Urothelium cell line (cell line): ENCODE measurements around the gene GULP1.

Source experiments
- DNase-seq: peaks from one replicate; pipeline ENCODE4 v3.0.0; 2011; ENCODE audit warnings: low spot score, mixed read lengths
- FAIRE-seq: peaks from 2 replicates; lab custom pipeline; 2011; peaks lifted over from hg19 to GRCh38; lab: Jason Lieb, UNC

The GULP1 gene

DNA sequence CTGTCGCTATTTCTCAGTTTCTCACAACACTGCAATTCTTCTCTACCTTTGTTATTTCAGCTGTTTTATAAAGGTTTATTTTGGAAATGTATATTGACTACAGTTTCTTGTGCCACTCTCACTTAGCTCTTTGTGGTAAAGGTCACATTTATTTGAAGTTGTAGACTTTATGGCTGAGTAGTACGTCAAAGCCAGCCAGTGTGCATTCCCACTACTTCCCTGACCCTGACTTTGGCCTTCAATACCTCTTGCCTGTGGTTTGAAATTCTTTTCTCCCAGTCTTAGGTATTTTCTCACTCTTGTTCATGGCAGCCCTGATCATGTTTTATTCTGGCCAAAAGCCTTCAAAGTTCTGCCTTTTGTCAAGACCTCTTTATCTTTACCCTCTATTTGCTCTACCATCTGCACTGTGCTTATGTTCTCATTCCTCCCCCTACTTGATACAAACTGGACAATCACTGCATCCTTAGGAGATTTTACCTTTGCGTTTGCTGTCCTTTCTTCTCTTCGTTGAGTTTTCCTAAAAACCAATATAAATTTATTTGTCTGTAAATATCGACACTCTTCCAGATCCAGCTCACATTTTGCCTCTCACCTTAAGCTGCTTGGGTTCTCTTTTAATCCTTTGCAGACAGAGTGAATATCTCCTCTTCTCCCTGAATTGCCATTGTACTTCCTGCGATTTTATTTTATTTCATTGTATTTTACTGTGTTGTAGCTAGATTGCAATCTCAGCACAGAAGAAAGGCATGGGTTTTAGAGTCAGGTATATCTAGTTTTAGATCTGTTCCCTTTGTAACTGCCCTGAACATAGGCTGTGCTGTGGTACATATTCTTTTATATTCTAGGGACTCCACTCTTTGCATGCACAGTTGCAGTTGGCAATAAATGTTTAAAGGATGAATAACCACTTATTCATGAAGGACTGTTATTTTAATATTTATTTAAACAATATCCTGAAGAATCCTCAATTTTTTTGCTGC, 31.2 kb downstream of the GULP1 start:
- no peak for DNase-seq
- no peak for FAIRE-seq

DNA sequence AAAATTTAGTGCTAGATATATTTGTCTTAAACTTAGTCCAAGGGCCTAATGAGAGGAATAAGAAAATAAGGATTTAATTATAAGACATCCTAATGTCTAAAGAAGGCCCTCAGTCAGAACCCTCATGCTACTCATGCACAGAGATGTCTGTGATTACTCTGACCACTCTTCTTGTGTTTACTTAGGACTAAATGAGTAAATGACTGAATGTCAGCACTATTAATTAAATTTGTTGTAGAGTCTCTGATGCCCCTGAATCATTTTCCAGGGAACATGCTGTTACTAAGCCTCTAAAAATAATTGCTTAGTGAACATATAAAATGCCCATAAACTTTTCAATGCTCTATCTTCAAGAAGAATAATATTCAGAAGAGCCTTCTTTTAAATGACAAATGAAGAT, 32.4 kb downstream of the GULP1 start:
- no peak for FAIRE-seq

DNA sequence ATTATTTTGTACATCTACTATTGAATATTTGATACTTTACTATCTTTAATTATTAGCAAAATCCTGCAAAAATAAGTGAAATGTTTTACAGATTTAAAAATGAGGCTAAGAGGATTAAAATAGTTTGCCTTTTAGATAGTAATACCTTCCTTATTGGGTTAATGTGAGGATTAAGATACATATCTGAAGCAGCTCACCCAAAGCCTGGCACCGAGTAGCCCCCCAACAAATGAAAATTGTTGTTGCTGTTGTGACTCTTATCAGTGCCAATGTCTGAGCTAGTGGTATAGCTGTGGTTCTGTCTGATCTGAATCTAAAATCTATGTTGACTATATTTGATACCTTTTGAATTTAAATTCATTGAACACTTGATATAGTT, 34.6 kb downstream of the GULP1 start:
- DNase-seq (no peak), FAIRE-seq (no peak)

More for the DNA sequence above, 32.4 kb downstream of the GULP1 start:
- no peak for DNase-seq

DNA sequence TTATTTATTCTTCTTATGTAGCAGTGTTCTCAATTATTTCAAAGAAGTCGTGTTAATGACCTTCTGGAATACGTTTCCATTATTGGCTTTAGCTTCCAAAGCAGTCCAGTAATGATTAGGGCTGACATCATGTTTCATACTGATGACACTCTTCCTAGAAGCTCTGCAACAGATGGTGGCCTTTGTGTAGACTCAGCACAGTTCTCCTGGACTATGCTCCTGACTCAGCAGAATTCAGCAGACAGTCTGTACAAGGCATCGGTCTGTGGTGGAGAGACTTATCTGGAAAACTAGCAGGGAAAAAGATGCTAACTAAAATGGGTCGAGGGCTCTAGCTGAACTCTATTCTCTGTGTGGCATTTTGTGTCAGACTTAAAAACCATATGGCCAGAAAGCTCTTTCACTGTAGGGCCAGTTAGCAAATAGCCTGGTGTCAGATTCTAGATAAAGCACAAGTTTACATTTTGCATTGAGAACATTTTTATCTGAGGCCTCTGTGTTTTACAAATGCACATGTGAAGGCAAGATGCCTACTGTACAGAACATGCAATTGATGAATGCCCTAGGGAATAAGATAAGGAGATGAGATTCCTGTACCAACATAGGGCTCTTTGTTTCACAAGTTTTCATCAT, 35.1 kb downstream of the GULP1 start:
- FAIRE-seq (no peak), DNase-seq (no peak)

DNA sequence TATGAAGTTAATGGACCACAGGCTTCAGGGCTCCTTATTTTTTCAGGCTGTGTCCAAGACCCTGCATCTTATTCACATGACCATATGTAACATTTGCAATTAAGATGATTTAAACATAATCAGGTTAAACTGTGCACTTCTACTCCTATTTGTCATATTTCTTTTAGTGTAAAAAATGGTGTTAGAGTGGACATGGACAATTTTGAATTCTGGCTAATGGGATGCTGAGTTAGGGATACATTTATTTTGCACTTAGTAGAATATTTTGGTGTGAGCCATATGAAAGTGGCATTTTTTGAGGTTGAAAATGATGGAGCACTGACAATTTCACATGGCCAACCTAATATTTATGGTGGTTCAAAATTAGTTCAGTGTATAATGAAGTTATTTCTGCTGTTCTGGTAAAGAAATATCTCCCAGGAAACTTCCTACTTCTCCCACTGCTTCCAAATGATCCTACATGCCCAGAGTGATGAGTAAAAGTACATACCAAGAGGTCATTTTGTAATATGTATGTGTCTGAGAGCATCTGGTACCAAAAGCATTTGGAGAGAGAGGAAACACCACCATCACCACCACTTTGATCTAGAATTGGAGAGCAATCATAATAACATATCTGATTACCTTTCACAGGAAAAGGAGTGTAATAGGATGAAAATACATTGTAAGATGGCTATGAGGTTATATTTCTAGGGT, 36.0 kb downstream of the GULP1 start:
- DNase-seq (no peak), FAIRE-seq (no peak)

DNA sequence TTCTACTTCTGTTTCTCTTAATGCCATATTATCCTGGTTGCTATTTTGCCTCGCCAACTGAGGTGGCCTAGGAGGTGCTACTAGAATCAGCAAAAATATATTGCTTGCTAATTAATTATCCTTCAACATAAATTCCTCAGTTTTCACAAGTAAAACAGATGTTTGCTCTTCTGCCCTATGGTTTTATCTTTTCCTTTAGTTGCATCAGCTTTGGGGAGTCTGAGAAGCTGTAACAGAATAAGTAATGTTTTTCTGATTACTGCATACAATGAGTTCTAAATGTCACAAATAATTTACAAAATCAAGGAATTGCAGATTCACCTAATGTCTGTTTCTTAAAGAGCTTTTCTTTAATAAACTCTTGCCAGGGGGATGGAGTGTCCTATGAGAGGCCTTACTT, 36.7 kb downstream of the GULP1 start:
- no peak for DNase-seq
- FAIRE-seq = no peak

DNA sequence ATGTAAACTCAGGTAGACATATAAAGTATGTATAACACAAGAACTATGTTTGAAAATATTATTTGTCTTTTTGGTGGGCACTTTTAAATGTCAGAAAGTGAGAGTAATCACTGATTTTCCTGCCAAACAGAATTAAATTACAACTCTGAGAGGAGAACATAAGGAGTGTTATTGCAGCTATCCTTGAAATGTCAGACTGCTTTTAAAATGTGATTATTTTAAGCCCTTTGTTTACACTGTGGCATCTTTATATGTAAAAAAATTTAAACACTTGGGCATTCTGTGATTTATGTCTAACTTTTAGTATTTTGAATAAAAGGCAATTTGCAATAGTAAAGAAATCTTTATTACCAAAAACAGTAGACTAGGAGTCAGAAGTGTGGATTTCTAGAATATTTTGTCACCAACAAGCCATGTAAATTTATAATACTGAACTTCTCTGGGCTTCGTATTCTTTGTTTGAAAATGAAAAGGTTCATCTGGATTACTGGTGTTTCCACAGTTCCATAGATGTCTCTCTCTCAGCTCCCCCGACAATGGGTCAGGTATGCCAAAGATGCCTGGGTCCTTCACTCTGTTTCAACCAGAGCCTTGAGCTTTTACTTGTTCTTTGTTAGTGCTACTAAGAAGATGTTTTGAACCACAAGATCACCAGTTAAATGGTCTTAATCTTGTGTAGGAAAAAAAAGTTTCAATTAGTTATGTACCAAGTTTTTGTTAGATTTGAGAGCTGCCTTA, 38.8 kb downstream of the GULP1 start:
- DNase-seq (no peak), FAIRE-seq (no peak)

DNA sequence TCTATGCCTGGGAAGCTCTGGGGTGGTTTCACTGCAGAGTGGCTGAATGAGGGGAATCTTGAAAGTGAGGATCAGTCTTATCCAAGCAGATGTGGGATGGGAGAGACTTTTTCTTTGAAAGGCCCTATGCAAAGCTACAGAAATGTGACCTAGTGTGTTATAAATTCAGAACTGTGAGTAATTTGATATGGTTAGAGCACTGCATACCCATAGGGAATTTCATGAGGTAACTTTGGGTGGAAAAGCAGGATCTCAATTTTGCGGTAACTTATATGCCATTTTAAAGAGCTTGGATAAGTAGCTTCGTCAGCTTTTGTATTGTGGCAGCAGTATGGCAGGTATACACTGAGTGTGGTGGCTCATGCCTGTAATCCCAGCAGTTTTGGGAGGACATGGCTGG, 40.9 kb downstream of the GULP1 start:
- no peak for FAIRE-seq
- DNase-seq = no peak

DNA sequence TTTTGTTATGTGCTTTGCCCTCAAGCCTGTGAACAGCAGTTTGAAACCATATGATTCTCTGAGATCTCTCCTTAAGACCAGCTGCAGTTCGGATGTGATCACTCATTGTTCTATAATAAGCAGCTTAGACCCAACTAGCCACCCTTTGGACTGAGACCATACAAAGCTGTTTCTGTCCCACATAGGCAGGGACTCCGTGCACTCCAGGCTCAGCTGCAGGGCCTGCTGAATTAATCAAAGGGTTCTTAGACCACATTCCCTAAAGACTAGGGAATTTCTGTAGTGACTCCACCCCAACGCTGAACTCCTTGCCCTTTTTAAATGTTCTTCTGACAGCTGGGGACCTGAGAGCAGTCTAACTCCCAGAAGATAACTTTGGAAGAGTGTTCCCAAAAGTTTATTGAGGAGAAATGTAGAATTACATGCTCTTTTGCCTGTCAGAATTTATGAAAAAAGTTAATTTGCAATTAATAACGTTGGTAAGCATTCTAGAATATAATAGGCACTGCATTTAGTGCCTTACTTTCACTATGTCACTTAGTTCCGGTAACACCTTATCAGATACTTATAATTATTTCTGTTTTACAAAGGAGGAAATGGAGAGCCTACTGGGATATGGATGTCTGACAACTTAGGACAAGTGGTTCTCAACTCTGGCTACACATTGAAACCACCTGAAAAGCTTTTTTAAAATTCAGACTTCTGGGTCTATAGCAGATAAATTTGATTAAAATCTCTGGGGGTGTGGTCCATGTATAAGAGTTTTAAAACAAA, 42.3 kb downstream of the GULP1 start:
- DNase-seq (no peak), FAIRE-seq (no peak)

DNA sequence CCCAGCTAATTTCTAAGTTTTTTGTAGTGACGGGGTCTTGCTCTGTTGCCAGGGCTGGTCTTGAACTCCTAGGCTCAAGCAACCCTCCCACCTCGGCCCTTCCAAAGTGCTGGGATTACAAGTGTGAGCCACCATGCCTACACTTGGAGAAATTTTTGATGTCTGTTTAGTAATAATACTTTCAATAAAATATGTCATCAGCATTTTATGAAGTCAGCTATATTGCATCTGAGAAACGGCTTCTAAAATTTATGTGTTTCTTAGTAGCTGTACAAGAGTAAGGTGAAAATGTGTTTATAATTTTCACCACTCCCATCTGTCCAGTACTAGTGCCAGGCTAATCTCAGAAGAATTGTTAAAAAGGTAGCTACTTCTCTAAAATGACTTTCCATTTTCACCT, 46.8 kb downstream of the GULP1 start:
- no peak for FAIRE-seq
- no peak for DNase-seq

DNA sequence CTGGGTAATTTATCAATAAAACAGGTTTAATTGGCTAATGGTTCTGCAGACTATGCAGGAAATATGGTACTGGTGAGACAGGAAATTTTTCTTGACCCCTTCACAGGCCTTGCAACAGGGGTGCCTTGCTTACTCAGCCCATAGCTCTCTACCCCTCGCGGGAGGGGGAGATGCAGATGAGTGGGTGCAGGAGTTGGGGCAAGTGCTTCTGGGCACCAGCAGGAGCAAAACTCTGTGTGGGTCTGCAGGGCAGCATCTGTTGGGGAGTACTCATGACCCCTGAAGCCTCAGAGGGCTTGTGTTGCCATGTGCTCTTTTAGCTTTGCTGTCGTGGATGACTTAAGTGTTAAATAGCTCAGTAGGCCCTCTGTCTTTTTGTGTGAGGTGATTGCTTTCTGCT, 48.6 kb downstream of the GULP1 start:
- DNase-seq (no peak), FAIRE-seq (no peak)

DNA sequence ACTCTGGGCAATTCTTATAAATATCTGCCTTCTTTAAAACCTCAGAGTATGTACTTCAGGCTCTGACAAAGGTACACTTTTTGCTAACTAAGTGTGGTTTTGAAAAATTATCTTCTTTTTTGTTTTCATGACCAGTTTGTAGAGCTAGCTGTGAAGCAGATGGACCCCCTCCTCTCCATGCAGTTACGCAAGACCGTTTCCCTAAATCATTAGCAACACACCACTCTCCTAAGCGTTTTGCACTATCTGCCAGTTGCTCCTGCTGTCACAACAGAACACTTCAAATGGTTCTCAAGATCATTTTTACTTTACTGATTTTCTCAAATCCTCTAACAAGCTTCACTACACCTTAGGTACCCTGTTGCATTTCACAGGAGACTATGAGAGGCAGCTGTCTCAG, 53.3 kb downstream of the GULP1 start:
- no peak for DNase-seq
- no peak for FAIRE-seq

DNA sequence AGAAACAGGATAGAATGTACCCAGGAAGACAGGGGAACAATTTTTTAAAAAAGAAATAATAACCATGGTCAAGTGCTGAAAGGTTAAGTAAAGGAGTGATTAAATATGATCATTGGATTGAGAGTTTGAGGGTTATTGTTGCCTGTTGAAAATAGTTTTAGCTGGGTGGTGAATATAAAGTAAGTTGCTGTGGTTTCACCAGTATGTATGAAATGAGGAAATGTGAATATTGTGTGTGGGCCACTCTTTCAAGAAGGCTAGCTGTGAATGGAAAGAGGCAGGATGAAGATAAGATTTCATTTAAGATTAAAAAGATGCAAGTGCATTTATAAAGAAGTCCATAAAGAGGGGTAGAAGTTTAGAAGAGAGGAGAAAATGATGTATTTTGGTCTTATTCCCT, 53.8 kb downstream of the GULP1 start:
- no peak for FAIRE-seq
- no peak for DNase-seq

DNA sequence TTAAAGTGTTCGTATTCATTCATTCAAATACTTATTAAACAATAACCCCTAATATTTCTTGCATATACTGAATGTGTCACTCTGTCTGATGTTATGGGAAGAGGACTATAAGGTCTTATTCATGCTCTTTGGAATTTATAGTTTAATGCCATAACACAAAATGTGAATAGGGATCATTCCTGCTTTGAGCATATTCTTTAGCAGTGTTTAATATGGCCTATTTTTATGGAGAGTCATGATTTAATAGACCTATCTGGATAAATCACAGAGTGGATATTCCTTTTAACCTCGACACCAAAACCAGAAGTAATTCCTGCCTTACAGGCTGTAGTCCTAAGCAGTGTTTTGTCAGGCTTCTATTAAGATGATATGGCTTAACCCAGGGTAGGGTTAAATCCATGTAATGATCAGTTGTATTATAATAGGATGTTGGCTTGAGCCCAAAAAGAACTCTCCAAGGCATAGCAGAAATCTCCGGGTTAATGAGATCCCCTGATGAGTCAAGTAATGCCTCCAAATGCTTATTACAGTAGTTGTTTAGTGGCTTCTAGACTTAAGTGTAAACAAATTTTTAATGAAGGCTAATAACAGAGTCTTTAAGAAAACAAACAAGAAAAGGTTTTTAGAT, 54.3 kb downstream of the GULP1 start:
- no peak for DNase-seq

DNA sequence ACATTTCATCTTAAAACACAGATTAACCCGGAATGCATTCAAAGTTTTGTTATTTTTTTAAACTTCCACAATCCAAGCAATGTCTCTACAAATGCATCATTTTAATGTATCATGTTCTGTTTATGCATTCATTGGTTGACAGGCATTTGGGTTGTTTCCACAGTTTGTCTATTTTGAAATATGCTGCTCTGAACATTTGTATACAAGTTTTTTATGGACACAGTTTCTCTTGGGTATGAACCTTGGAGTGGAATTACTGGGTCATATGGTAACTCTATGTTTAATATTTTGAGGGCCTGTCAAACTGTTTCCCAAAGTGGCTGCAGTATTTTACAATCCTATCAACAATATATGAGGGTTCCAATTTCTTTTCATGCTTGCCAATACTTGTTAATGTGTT, 57.3 kb downstream of the GULP1 start:
- FAIRE-seq (no peak), DNase-seq (no peak)

More for the DNA sequence above, 54.3 kb downstream of the GULP1 start:
- no peak for FAIRE-seq

DNA sequence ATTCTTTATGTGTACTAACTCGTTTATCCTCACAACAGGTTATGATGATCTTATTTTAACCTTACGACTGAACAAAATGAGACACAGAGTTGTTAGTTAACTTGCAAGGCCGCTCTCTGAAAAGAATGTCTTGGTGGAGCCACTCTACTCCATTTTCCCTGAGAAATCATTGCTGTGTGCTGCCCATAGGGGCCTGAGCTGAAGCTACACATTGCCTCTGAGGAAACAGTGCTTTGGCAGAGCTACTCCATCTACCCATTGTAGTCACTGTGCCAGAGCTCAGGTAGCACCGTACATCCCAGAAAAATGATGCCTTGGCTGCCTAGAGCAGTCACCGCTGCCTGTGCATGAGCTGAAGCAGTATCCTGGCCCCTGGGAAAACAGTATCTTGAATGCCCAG, 61.6 kb downstream of the GULP1 start:
- FAIRE-seq (no peak), DNase-seq (no peak)

DNA sequence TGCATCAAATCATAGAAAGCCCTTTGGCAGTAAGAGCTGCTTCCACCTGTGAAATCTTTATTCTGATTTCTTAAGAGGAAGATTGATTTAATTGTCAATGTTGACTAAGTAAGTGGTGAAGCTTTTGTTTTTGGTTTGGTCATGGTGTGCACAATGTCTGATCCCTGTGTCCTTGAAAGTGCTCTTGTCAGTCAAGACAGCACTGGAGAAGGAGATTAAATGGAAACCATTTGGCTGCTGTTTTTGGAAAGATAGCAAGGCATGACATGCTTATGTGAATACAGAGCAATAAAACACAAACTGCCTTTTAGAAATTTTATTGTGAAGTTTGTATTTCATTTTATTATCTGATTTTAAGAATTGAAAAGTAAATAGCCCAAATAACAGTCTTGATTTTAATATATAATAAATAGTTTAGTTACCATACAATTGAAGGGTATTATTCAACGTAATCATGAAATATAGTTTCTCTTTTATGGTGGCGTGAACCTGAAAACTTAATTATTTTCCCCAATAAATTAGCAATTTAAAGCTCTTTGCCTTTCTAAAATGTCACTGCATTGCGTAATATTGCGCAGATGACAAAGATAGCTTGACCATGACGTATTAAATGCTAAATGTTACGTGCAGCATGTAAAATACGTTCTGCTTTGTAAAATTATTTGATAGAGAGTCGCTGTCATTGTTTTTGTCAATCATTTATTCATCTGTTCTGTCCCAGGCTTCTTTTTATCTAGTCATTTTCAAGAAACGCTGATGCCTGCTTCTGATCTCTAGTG, 69.0 kb downstream of the GULP1 start:
- DNase-seq (no peak), FAIRE-seq (no peak)

DNA sequence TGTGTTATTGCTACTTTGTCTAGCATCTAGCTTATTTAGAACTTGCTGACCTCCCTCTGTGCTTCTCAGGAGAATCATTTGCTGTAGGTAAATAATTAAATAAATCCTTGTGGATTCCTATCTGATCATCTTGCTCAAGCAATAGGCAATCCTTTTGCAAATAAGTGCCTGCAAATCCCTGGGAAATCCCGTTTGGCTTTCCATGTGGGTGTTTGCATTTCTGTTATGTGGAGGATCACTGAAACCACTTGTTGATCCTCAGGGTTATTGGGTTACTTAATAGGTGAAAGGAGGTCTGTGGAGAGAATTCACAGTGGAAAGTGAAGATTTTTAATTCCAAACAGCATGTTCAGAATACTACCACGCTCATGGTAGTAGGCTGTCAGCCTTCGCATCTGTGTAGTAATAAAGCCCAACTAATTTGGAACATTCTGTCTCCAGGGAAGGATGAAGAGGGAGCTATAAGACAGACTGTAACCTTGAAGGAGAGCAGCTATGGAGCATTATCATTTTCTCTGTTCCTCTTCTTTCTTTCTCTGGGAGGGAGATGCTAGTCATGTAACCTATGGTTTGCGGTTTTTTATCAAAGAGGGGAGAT, 72.5 kb downstream of the GULP1 start:
- no peak for FAIRE-seq
- no peak for DNase-seq
